ENCODE results near the gene ANKRD13A. TPM values are rescaled to one million over a fixed set of nuclear protein-coding genes. Genes with fewer than 3 reads are reported as not detected.
A peak's percentile ranks its signal among the peaks of the same experiment; 100 is the strongest.

ANKRD13A gene
- total and polyA plus RNA-seq, 2 of the 8 experiments (the other 6 are each of a cell fraction or from before 2014, with no cell fraction given) = 16.8 to 21.4 TPM

GRCh38 chr12:110073049-110073831 is 74.0 kb downstream of the ANKRD13A start:
- H4K5ac ChIP-seq (ENCODE audit: insufficient read length, low read depth, low read length) = no peak overlapping the region
- no peak overlapping the region for H2BK5ac ChIP-seq (ENCODE audit: low read depth, low read length)
- H4K91ac ChIP-seq (replicated peaks; ENCODE audit: insufficient read length, low read length) = no peak overlapping the region
- ChIA-PET CTCF (ENCODE audit: partially characterized antibody) (interaction anchor here (0.7 to 3.4 kb wide), 6 partner anchors 10 to 358 kb away, joined by 3 to 11 read pairs (median 4); partner anchors contain the start of gene IFT81), POLR2A (ENCODE audit: partially characterized antibody) (interaction anchor here (1.5 kb wide), 1 partner anchor 51 kb away, joined by 4 read pairs; the partner anchor contains the start of gene IFT81)
- DNase-seq (ENCODE audit: low read depth in 1 of 2, low spot score in 2 of 2) (peak in 1 of 2 experiments; percentile 48), FAIRE-seq (no peak)
- no peak overlapping the region for H2BK15ac ChIP-seq (ENCODE audit: low read length)
- no peak overlapping the region for H3K4me2 ChIP-seq (ENCODE audit: insufficient read depth in 1 of 2, low read depth in 2 of 2, low read length in 2 of 2)
- H3K23me2 ChIP-seq (ENCODE audit: low read depth, low read length) = no peaks in the 10 kb centered on the region
- no peak overlapping the region for H3K9ac ChIP-seq (replicated peaks in 1 of 4; ENCODE audit: extremely low read depth in 1 of 4, low read depth in 3 of 4, low read length in 3 of 4)
- 81% methylated on average over 19 of the region's 19 CpGs; no CpG with 5 or more reads in 1 of the 2 experiments for whole genome bisulfite sequencing, 2 experiments (ENCODE audit: extremely low coverage in 1 of 2, insufficient coverage in 1 of 2, insufficient read length in 1 of 2, insufficient replicate concordance in 2 of 2, low coverage in 1 of 2, low lambda C conversion rate in 2 of 2, missing lambda C conversion rate in 1 of 2)
- no peak overlapping the region for H3K27ac ChIP-seq (ENCODE audit: low read depth, low read length)
- H3K9me3 ChIP-seq (ENCODE audit: insufficient read depth in 2 of 2, low read depth in 1 of 2, low read length in 1 of 2) = no peaks in the 10 kb centered on the region
- TF ChIP-seq SIN3A (conservative IDR thresholded peaks at IDR 0.05 in 1 of 2, IDR thresholded peaks at IDR 0.05 in 1 of 2; ENCODE audit: low read depth in 1 of 2, low read length in 2 of 2) = no peak
- TF ChIP-seq, protein P1, sequence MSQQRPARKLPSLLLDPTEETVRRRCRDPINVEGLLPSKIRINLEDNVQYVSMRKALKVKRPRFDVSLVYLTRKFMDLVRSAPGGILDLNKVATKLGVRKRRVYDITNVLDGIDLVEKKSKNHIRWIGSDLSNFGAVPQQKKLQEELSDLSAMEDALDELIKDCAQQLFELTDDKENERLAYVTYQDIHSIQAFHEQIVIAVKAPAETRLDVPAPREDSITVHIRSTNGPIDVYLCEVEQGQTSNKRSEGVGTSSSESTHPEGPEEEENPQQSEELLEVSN (IDR thresholded peaks at IDR 0.05) = peak; percentile 66; the same call in 1 of the 2 replicates
- no peak overlapping the region for H2BK120ac ChIP-seq (replicated peaks; ENCODE audit: low read depth, low read length)
- no peak overlapping the region for H3K56ac ChIP-seq (replicated peaks; ENCODE audit: insufficient read length, low read depth, low read length)
- H3K27me3 ChIP-seq (replicated peaks in 1 of 4; ENCODE audit: control insufficient read depth in 3 of 4, extremely low read depth in 1 of 4, insufficient read depth in 3 of 4, low read length in 3 of 4) = no peaks in the 10 kb centered on the region
- H3K4me1 ChIP-seq (replicated peaks in 1 of 4; ENCODE audit: control insufficient read depth in 3 of 4, insufficient read depth in 4 of 4, low read length in 3 of 4) = no peaks in the 10 kb centered on the region; a peak in 1 of 7 replicates
- H4K8ac ChIP-seq (ENCODE audit: extremely low read depth, insufficient read depth, low read length) = no peak overlapping the region
- H4K20me1 ChIP-seq (replicated peaks in 1 of 2; ENCODE audit: control insufficient read depth in 1 of 2, insufficient read depth in 2 of 2, low read length in 2 of 2) = no peaks in the 10 kb centered on the region
- H3K23ac ChIP-seq (ENCODE audit: insufficient read length) = no peak overlapping the region
- H3K79me2 ChIP-seq (ENCODE audit: control insufficient read depth in 1 of 2, insufficient read depth in 2 of 2, low read length in 2 of 2) = no peaks in the 10 kb centered on the region
- no peak overlapping the region for H2AK5ac ChIP-seq (ENCODE audit: low read depth, low read length)
- no peak overlapping the region; the same call in 1 of the 2 replicates for H3K18ac ChIP-seq (ENCODE audit: extremely low read depth, low read length)
- no peak overlapping the region for H2BK20ac ChIP-seq (ENCODE audit: low read length)
- H2AFZ ChIP-seq (ENCODE audit: low read length) = peak overlapping the region; percentile 81
- no peaks in the 10 kb centered on the region for H3K36me3 ChIP-seq (ENCODE audit: control insufficient read depth in 2 of 4, insufficient read depth in 4 of 4, low read length in 3 of 4)
- H2BK12ac ChIP-seq (ENCODE audit: low read depth, low read length) = 0 out of 2 replicates have a peak overlapping the region, but pooled peaks have one; percentile 50
- no peak overlapping the region for H3K4me3 ChIP-seq (ENCODE audit: extremely low read depth in 1 of 4, insufficient read depth in 2 of 4, low read depth in 3 of 4, low read length in 4 of 4)
- no peak overlapping the region for H3K4ac ChIP-seq (replicated peaks; ENCODE audit: insufficient read length, low read depth, low read length)
- H3K79me1 ChIP-seq (ENCODE audit: low read depth, low read length) = no peaks in the 10 kb centered on the region
- H3K14ac ChIP-seq (ENCODE audit: insufficient read length) = no peak overlapping the region

Measured in H1 (cell line).